HepG2 (cell line): ENCODE measurements around the gene GYPB. TPM values are rescaled to one million over a fixed set of nuclear protein-coding genes. Genes with fewer than 3 reads are reported as not detected.
A peak's percentile ranks its signal among the peaks of the same experiment; 100 is the strongest.
"Not testable (repeated sequence)": the region's sequence is repeated elsewhere in the genome, so short reads cannot be mapped to it uniquely, and the experiment has no call there.

Experiments
- ATAC-seq: fragments of 200-7000 bp; cut with Tn5 transposase; 3 replicates; pipeline ENCODE4 v1.9.1; 2020; ENCODE audit warnings: mild to moderate bottlenecking, moderate library complexity
- BruUV-seq: library from RNA; stranded (reverse); fragments of 400-500 nt; replicated peaks from 2 replicates; lab custom pipeline; 2021; lab: Mats Ljungman, UMichigan
- CTCF ChIA-PET: fragments of 300-600 bp; formaldehyde crosslinking; extraction: SDS; loops from one replicate; lab custom pipeline; 2021; ENCODE audit warnings: low total read pairs, inconsistent platforms, low intra/inter-chr PET ratio; lab: Yijun Ruan, JAX
- POLR2A ChIA-PET: fragments of 350-600 bp; sonication (Branson Sonifier 250); formaldehyde crosslinking; loops from one replicate; lab custom pipeline; 2020; ENCODE audit warnings: antibody characterized with exemption, inconsistent platforms; lab: Yijun Ruan, JAX
- DNase-seq: peaks from one replicate; pipeline ENCODE4 v3.0.0-alpha.2; 2015; ENCODE audit warnings: low spot score
- FAIRE-seq: peaks from 3 replicates; lab custom pipeline; 2011; peaks lifted over from hg19 to GRCh38; lab: Jason Lieb, UNC
- H2AFZ ChIP-seq: one replicate; pipeline ENCODE4 v1.6.1; 2011; ENCODE audit warnings: low read length, inconsistent platforms
- H3K27ac ChIP-seq: fragments of 300-600 bp; 3 replicates; pipeline ENCODE4 v1.8.0; 2011; ENCODE audit warnings: mixed run types, mild to moderate bottlenecking, mixed read lengths, low read length, inconsistent platforms; ENCODE audit not compliant: insufficient read depth; ENCODE audit errors: extremely low read length
- H3K27me3 ChIP-seq, 2 experiments: fragments of 200-600 bp in 1 of 2; 2 replicates in 1 of 2; 3 replicates in 1 of 2; pipeline versions ENCODE4 v1.6.0 to v1.8.0; 2011; ENCODE audit warnings: low read length in 2 of 2, mild to moderate bottlenecking in 2 of 2, moderate library complexity in 2 of 2, inconsistent platforms in 1 of 2; ENCODE audit not compliant: insufficient read depth in 2 of 2, control insufficient read depth in 1 of 2
- H3K36me3 ChIP-seq, 2 experiments: fragments of 200-600 bp in 1 of 2; replicated peaks in 1 of 2; 2 replicates in 1 of 2; 3 replicates in 1 of 2; pipeline versions ENCODE4 v1.5.1 to v1.8.0; 2011; ENCODE audit warnings: low read length in 2 of 2, inconsistent platforms in 1 of 2; ENCODE audit not compliant: insufficient read depth in 2 of 2, control insufficient read depth in 1 of 2
- H3K4me1 ChIP-seq: 2 replicates; pipeline ENCODE4 v1.5.1; 2012; ENCODE audit warnings: low read length, inconsistent platforms; ENCODE audit not compliant: insufficient read depth
- H3K4me2 ChIP-seq: 2 replicates; pipeline ENCODE4 v1.6.0; 2011; ENCODE audit warnings: low read depth, low read length, inconsistent platforms
- H3K4me3 ChIP-seq, 3 experiments: fragments of 200-600 bp in 1 of 3; sonication (generic), shearing (Covaris generic) in 1 of 3; replicated peaks in 1 of 3; 2 replicates each; pipeline ENCODE4 v1.5.1; 2011 to 2016; ENCODE audit warnings: low read length in 3 of 3, inconsistent platforms in 2 of 3, low read depth in 2 of 3, mild to moderate bottlenecking in 2 of 3, control low read depth in 1 of 3, mixed read lengths in 1 of 3; ENCODE audit not compliant: insufficient read depth in 1 of 3
- H3K79me2 ChIP-seq: one replicate; pipeline ENCODE4 v1.6.1; 2011; ENCODE audit warnings: low read length, inconsistent platforms; ENCODE audit not compliant: insufficient read depth
- H3K9ac ChIP-seq: 2 replicates; pipeline ENCODE4 v1.6.0; 2011; ENCODE audit warnings: mild to moderate bottlenecking, low read depth, low read length, inconsistent platforms; ENCODE audit not compliant: insufficient read depth
- H3K9me3 ChIP-seq: 2 replicates; pipeline ENCODE4 v1.5.1; 2012; ENCODE audit warnings: mild to moderate bottlenecking, low read length
- H4K20me1 ChIP-seq: 2 replicates; pipeline ENCODE4 v1.6.0; 2011; ENCODE audit warnings: inconsistent platforms, mild to moderate bottlenecking, low read length, moderate library complexity; ENCODE audit not compliant: insufficient read depth
- WGBS: methylation state at CpG from one replicate; pipeline ENCODE4 v1.1.6; 2017; ENCODE audit warnings: low lambda C conversion rate; 5-methylcytosine and 5-hydroxymethylcytosine counted together
- in situ Hi-C: cut with HindIII; loops from 2 replicates; pipeline ENCODE4 v1.10.0; 2017; ENCODE audit warnings: low pct_unique_long_range_greater_than_20kb; ENCODE audit not compliant: extremely low pct_ligation_motif_present
- intact Hi-C: fragments of 100-400 bp; cut with micrococcal nuclease; formaldehyde crosslinking; loops from one replicate; pipeline ENCODE4 v1.10.0; 2022; ENCODE audit not compliant: unreplicated experiment
- polyA plus RNA-seq, 8 experiments: library from polyadenylated mRNA; depleted of rRNA in 3 of 8; stranded (reverse) in 7 of 8; unstranded in 1 of 8; fragments of >200 nt; fragmentation: Illumina TruSeq in 4 of 8; extraction: Trizol in 4 of 8; gene quantifications; 2 replicates each; pipeline versions ENCODE4 v1.2.1 to v1.2.3, GENCODE V29; 2011 to 2016; ENCODE audit warnings: low read depth in 4 of 8, missing spikeins in 1 of 8, mixed read lengths in 1 of 8; ENCODE audit not compliant: insufficient read depth in 1 of 8
- total RNA-seq, 5 experiments: library from RNA; depleted of rRNA; stranded (reverse); fragments of >200 nt; fragmentation: Illumina TruSeq; extraction: Trizol; gene quantifications; 2 replicates each; pipeline ENCODE4 v1.2.3, GENCODE V29; 2016; ENCODE audit warnings: low read depth in 1 of 5
- TF ChIP-seq, protein P1 (sequence below): fragments of 450-650 bp; IDR thresholded peaks from 2 replicates; pipeline ENCODE4 v1.6.1; 2016

GYPB gene
- total and polyA plus RNA-seq, 2 of the 13 experiments (the other 11 are each of a cell fraction or from before 2014, with no cell fraction given): not detected

DNA sequence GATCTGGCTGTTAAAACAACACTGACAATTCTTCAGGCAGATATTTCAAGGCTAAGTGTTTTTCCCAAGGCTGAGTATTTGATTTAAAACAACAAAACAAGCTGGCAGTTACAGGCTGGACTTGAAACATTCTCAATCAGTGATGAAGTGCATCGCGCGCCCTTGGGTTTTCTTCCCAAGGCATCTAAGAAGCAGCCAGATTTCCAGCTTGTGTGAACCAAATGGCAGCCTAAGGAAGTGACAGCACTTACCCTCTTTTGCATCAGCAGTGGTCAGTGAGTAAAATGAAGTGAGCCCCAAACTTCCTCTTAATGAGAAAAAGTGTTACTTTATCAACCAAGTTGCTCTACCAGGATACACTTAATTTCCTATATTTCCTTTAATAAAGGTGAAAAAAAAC lies 12.2 kb upstream of the GYPB start:
- POLR2A ChIA-PET, ATAC-seq: not testable (repeated sequence)

DNA sequence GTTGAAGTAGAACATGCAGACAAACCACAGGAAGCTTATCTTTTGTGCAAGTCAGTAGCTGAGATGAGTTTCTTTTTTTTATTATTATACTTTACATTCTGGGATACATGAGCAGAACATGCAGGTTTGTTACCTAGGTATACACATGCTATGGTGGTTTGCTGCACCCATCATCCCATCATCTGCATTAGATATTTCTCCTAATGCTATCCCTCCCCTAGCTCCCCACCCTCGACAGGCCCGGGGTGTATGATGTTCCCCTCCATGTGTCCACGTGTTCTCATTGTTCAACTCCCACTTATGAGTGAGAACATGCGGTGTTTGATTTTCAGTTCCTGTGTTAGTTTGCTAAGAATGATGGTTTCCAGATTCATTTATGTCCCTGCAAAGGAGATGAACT lies 11.5 kb upstream of the GYPB start:
- CTCF ChIA-PET, intact Hi-C loops, H2AFZ ChIP-seq: not testable (repeated sequence)

More for the DNA sequence above, 12.2 kb upstream of the GYPB start:
- H4K20me1 ChIP-seq, H3K9me3 ChIP-seq, H3K79me2 ChIP-seq, H3K4me2 ChIP-seq, H3K4me1 ChIP-seq, H3K9ac ChIP-seq, in situ Hi-C loops, CTCF ChIA-PET, H3K27ac ChIP-seq, DNase-seq, FAIRE-seq, H2AFZ ChIP-seq, H3K36me3 ChIP-seq, H3K27me3 ChIP-seq, intact Hi-C loops, BruUV-seq, H3K4me3 ChIP-seq: not testable (repeated sequence)
- WGBS: 100% methylated on average over 3 of the region's 3 CpGs

DNA sequence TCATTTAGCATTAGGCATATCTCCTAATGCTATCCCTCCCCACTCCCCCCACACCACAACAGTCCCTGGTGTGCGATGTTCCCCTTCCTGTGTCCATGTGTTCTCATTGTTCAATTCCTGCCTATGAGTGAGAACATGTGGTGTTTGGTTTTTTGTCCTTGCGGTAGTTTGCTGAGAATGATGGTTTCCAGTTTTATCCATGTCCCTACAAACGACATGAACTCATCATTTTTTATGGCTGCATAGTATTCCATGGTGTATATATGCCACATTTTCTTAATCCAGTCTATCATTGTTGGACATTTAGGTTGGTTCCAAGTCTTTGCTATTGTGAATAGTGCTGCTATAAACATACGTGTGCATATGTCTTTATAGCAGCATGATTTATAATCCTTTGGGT lies 7.5 kb upstream of the GYPB start:
- POLR2A ChIA-PET, H3K4me1 ChIP-seq, DNase-seq, ATAC-seq, H3K27ac ChIP-seq, H3K9me3 ChIP-seq, H3K79me2 ChIP-seq, H4K20me1 ChIP-seq, FAIRE-seq, H3K36me3 ChIP-seq, H3K9ac ChIP-seq, H3K4me3 ChIP-seq, intact Hi-C loops, H3K27me3 ChIP-seq, BruUV-seq, CTCF ChIA-PET, H2AFZ ChIP-seq, in situ Hi-C loops: not testable (repeated sequence)
- 8% methylated on average over 4 of the region's 4 CpGs for WGBS
- TF ChIP-seq, protein P1, sequence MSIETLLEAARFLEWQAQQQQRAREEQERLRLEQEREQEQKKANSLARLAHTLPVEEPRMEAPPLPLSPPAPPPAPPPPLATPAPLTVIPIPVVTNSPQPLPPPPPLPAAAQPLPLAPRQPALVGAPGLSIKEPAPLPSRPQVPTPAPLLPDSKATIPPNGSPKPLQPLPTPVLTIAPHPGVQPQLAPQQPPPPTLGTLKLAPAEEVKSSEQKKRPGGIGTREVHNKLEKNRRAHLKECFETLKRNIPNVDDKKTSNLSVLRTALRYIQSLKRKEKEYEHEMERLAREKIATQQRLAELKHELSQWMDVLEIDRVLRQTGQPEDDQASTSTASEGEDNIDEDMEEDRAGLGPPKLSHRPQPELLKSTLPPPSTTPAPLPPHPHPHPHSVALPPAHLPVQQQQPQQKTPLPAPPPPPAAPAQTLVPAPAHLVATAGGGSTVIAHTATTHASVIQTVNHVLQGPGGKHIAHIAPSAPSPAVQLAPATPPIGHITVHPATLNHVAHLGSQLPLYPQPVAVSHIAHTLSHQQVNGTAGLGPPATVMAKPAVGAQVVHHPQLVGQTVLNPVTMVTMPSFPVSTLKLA: peak; percentile 12; the same call in 1 of the 2 replicates
- TF ChIP-seq, all 625 proteins: peak for 1; not testable (repeated sequence) for 624
- not testable (repeated sequence) for H3K4me2 ChIP-seq

More for the DNA sequence above, 11.5 kb upstream of the GYPB start:
- H3K79me2 ChIP-seq, H3K9me3 ChIP-seq, H3K4me2 ChIP-seq, FAIRE-seq, H3K27me3 ChIP-seq, H3K4me1 ChIP-seq, in situ Hi-C loops, H3K27ac ChIP-seq, POLR2A ChIA-PET, DNase-seq, H3K4me3 ChIP-seq, BruUV-seq, H3K9ac ChIP-seq, H3K36me3 ChIP-seq, H4K20me1 ChIP-seq, ATAC-seq: not testable (repeated sequence)
- 0% methylated on average over 4 of the region's 4 CpGs for WGBS

DNA sequence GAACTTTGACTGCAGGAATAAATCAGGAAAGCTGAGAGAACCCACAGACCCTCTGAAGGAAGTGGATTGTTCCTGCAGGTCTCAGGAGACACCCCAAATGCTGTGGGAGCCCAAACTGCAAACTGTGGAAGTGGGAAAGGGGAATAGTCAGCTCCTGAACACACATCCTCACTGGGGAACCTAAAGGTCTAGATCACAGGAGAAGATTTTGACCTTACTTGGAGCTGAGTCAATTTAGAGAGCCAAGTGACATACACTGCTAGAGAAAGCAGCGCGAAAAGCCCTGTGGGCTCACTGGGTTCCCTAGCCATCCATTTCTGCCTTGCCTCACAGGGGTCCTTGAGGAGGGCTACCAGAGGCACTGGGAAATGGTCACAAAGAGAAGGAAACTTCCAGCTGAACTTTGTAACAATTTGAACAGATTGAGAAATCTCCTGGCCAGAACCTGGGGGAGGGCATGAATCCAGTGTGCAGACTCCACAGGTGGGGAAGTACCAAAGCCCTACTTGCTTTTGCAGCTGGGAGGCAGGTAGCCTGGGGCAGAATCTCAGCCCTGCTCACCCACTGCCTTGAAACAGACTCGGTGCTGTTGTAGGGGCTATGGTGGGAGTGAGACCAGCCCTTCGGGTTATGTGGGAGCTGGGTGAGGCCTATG lies 5.3 kb upstream of the GYPB start:
- H3K36me3 ChIP-seq, H4K20me1 ChIP-seq, H3K9me3 ChIP-seq, H3K79me2 ChIP-seq, CTCF ChIA-PET, POLR2A ChIA-PET, H3K4me1 ChIP-seq, DNase-seq, H2AFZ ChIP-seq, in situ Hi-C loops, FAIRE-seq, intact Hi-C loops, H3K27me3 ChIP-seq, H3K4me2 ChIP-seq, BruUV-seq, H3K4me3 ChIP-seq, H3K27ac ChIP-seq, ATAC-seq, H3K9ac ChIP-seq: not testable (repeated sequence)
- WGBS: 30% methylated on average over 3 of the region's 4 CpGs
